ENCODE results near the gene EHBP1. TPM values are rescaled to one million over a fixed set of nuclear protein-coding genes. Genes with fewer than 3 reads are reported as not detected.
"Not testable (repeated sequence)": the region's sequence is repeated elsewhere in the genome, so short reads cannot be mapped to it uniquely, and the experiment has no call there.

Gene EHBP1
- total and polyA plus RNA-seq, 2 experiments from 2014 or later: 11.7 to 30.8 TPM

DNA sequence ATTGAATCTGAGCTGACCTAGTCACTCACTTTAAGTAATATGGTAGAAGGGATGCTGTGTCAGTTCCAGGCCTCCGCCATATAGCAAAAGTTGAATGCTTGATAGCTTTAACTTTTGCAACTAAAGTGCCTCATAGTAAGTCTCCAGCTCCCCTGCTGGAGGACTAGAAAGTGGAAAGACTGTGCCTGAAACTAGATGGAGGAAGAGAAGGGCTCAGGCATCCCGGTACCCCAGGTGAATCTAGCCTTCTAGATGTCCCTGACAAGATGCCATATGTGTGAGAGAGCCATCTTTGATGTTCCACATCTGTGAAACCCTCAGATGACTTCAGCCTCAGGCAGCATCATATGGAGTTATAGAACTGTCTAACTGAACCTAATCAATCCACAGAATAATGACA lies 366.2 kb downstream of the EHBP1 start:
- H3K27ac ChIP-seq: no peak overlapping the region
- TF ChIP-seq, protein P1, sequence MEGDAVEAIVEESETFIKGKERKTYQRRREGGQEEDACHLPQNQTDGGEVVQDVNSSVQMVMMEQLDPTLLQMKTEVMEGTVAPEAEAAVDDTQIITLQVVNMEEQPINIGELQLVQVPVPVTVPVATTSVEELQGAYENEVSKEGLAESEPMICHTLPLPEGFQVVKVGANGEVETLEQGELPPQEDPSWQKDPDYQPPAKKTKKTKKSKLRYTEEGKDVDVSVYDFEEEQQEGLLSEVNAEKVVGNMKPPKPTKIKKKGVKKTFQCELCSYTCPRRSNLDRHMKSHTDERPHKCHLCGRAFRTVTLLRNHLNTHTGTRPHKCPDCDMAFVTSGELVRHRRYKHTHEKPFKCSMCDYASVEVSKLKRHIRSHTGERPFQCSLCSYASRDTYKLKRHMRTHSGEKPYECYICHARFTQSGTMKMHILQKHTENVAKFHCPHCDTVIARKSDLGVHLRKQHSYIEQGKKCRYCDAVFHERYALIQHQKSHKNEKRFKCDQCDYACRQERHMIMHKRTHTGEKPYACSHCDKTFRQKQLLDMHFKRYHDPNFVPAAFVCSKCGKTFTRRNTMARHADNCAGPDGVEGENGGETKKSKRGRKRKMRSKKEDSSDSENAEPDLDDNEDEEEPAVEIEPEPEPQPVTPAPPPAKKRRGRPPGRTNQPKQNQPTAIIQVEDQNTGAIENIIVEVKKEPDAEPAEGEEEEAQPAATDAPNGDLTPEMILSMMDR (IDR thresholded peaks at IDR 0.05; ENCODE audit: low read depth, low read length): no peak
- DNase-seq (ENCODE audit: low read depth in 1 of 2, low spot score in 1 of 2): no peak
- peaks cover 14% of the 10 kb centered on the region for H3K27me3 ChIP-seq
- no peaks in the 10 kb centered on the region for H3K9me3 ChIP-seq (ENCODE audit: low read depth)
- H3K36me3 ChIP-seq: no peaks in the 10 kb centered on the region
- H3K4me3 ChIP-seq: no peak overlapping the region
- H3K4me1 ChIP-seq (ENCODE audit: low read depth): no peaks in the 10 kb centered on the region

DNA sequence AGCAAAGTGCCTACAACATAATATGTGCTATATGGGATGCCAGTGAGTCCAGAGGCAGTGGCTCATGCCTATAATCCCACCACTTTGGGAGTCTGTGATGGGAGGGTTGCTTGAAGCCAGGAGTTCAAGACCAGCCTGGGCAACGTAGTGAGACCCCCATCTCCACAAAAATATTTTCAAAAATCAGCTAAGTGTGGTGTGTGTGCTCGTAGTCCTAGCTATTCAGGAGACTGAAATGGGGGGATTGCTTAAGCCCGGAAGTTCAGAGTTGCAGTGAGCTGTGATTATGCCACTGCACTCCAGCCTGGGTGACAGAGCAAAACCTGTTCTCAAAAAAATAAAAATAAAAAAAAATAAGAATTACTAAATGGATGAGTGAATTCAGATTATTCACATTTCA lies 368.5 kb downstream of the EHBP1 start:
- TF ChIP-seq, protein P1 (IDR thresholded peaks at IDR 0.05; ENCODE audit: low read depth, low read length): no peak
- Histone ChIP-seq H3K4me1 (ENCODE audit: low read depth) (no peaks in the 10 kb centered on the region), H3K27ac (no peak overlapping the region), H3K36me3 (no peaks in the 10 kb centered on the region), H3K4me3 (no peak overlapping the region), H3K9me3 (ENCODE audit: low read depth) (no peaks in the 10 kb centered on the region), H3K27me3 (peaks cover 4% of the 10 kb centered on the region)
- DNase-seq (ENCODE audit: low read depth in 1 of 2, low spot score in 1 of 2): no peak

DNA sequence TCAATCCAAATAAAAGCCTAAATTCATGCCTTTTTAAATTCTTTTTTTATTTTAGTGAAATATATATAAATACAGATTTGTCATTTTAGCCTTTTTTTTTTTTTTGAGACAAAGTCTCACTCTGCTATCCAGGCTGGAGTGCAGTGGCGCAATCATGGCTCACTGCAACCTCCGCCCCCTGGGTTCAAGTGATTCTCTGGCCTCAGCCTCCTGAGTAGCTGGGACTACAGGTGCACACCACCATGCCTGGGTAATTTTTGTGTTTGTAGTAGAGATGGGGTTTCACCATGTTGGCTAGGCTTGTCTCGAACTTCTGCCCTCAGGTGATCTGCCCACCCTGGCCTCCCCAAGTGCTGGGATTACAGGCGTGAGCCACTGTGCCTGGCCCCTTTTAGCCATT lies 368.9 kb downstream of the EHBP1 start:
- H3K36me3 ChIP-seq; H3K4me1 ChIP-seq (ENCODE audit: low read depth); H3K27me3 ChIP-seq; DNase-seq (ENCODE audit: low read depth in 1 of 2, low spot score in 1 of 2); H3K9me3 ChIP-seq (ENCODE audit: low read depth); H3K4me3 ChIP-seq; H3K27ac ChIP-seq: not testable (repeated sequence)

DNA sequence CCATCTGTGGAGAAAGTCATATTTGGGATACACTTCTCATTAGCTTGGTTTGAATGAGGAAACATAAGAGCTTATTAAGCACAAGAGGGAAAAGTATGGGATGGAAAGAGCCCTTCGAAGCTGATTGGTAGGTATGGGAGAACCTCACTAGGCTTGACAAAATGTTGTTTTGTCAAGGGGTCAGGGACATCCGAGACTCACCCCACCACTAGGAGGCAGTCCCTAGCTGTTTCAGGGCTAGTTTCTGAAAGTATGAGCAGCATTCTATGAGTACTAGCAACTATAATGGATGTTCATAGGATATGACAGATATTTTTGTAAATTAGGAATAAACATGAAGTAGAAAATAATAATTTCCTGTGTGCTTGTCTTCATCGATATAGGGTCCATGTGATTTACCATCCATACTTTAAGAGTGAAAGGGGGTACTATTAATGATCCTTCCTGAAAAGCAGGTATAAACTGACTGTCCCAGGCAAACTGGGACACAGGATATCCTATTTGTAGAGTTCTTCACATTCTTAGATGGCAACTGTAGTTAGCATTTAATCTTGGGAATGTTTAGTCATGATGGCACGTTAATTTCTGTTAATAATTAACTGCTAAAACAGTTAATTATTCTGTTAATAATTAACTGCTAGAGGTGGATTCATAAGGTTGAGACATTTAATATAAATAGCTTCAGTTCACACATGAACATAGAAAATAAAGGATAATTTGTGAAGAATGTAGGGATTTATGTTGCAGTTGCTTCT lies 373.5 kb downstream of the EHBP1 start:
- Histone ChIP-seq H3K27ac (no peak overlapping the region), H3K36me3 (no peaks in the 10 kb centered on the region), H3K4me3 (no peak overlapping the region), H3K27me3 (no peaks in the 10 kb centered on the region), H3K9me3 (ENCODE audit: low read depth) (no peaks in the 10 kb centered on the region), H3K4me1 (ENCODE audit: low read depth) (no peaks in the 10 kb centered on the region)
- DNase-seq (ENCODE audit: low read depth in 1 of 2, low spot score in 1 of 2): no peak
- TF ChIP-seq, protein P1 (IDR thresholded peaks at IDR 0.05; ENCODE audit: low read depth, low read length): peak; percentile 37

DNA sequence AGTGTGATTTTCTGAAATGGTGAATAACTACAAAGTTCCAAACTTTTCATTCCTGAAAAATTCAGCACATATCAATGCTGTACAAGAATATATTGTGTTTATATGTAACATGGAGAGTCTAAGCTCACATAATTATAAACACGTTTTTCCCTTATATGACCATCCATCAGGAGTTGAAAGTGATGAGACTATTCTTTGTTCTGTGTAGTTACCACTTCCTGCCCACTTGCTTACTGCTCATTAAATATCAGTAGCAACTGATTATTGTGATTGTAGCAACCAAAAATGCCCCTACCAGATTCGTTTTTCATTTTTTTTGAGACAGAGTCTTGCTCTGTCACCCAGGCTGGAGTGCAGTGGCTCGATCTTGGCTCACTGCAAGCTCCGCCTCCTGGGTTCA lies 375.9 kb downstream of the EHBP1 start:
- H3K4me1 ChIP-seq (ENCODE audit: low read depth): no peaks in the 10 kb centered on the region
- no peak overlapping the region for H3K27ac ChIP-seq
- no peaks in the 10 kb centered on the region for H3K27me3 ChIP-seq
- no peaks in the 10 kb centered on the region for H3K36me3 ChIP-seq
- no peak overlapping the region for H3K4me3 ChIP-seq
- no peak for DNase-seq (ENCODE audit: low read depth in 1 of 2, low spot score in 1 of 2)
- TF ChIP-seq, protein P1 (IDR thresholded peaks at IDR 0.05; ENCODE audit: low read depth, low read length): no peak
- no peaks in the 10 kb centered on the region for H3K9me3 ChIP-seq (ENCODE audit: low read depth)

DNA sequence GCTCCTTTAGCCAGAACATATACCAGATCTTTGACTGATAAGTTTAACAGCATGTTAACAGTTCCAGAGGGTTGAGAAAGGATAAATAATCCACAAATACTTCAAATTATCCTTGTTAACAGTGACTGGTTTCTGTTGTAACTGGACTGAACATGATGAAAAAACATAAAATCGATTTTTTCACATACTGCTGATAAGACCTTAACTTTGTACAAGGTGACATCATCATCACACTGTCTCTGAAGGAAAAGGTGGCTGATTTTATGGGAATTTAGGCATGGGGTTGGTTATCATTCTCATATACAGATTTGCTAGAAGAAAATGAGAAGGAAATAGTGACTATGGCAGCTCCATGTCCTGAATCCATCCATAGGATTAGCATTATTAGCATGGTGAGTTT lies 381.2 kb downstream of the EHBP1 start:
- no peaks in the 10 kb centered on the region for H3K36me3 ChIP-seq
- no peaks in the 10 kb centered on the region for H3K4me1 ChIP-seq (ENCODE audit: low read depth)
- no peak for DNase-seq (ENCODE audit: low read depth in 1 of 2, low spot score in 1 of 2)
- no peaks in the 10 kb centered on the region for H3K9me3 ChIP-seq (ENCODE audit: low read depth)
- no peaks in the 10 kb centered on the region for H3K27me3 ChIP-seq
- H3K4me3 ChIP-seq: no peak overlapping the region
- H3K27ac ChIP-seq: no peak overlapping the region
- TF ChIP-seq, protein P1 (IDR thresholded peaks at IDR 0.05; ENCODE audit: low read depth, low read length): no peak
